NCI-H2196 (cell line): ENCODE data around the gene FSTL4.

ENCODE experiments used
- DNase-seq: peaks from one replicate; lab custom pipeline; 2025; ENCODE audit not compliant: unreplicated experiment; lab: John Stamatoyannopoulos, UW

The FSTL4 gene

GRCh38 chr5:133434336-133434735, 178.0 kb downstream of the FSTL4 start:
- no peak for DNase-seq

DNA sequence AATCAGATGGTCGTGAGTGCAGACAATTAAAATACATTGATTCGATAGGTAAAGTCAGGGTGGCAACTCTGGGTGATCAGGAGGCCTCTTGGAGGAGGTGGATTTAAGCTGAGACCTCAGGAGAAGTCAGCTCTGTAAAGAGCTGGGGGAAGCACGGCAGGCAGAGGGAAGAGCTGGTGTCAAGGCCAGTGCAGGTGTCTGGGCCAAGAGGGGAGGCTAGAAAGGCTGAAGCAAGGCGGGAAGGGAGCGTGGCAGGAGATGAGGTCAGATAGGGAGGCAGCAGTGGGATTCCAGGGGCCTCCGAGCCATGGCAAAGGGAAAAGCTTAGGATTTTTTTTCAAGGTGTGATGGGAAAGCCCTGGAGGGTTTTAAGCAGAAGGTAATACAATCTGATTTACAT, 178.7 kb downstream of the FSTL4 start:
- DNase-seq = no peak

GRCh38 chr5:133432956-133433532, 179.3 kb downstream of the FSTL4 start:
- no peak for DNase-seq

- DNase-seq = no peak
Observed at GRCh38 chr5:133431326-133431865, 180.9 kb downstream of the FSTL4 start.

GRCh38 chr5:133430095-133430494, 182.2 kb downstream of the FSTL4 start:
- DNase-seq = no peak

DNA sequence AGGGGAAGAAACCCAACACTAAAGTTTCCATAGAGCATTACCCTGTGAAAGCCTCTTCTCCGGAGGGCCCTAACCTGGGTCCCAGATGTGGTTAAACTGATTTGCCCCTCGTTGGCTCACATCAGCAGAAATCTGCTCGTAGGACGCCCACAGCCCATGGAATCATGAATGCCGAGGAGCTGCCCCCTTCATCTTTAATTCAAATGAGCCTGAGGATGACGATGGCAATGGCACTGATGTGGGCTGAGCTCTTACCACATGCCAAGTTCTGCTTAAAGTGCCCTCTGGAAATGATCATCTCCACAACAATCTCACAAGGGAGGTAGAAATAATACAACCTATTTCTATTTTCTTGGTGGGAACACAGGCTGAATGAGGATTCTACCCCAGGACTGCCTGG, 183.3 kb downstream of the FSTL4 start:
- DNase-seq = no peak

GRCh38 chr5:133428072-133428660, 184.2 kb downstream of the FSTL4 start:
- DNase-seq = peak; percentile 3

GRCh38 chr5:133427121-133427777, 185.1 kb downstream of the FSTL4 start:
- DNase-seq = no peak

GRCh38 chr5:133426264-133426663, 186.1 kb downstream of the FSTL4 start:
- DNase-seq = no peak

DNA sequence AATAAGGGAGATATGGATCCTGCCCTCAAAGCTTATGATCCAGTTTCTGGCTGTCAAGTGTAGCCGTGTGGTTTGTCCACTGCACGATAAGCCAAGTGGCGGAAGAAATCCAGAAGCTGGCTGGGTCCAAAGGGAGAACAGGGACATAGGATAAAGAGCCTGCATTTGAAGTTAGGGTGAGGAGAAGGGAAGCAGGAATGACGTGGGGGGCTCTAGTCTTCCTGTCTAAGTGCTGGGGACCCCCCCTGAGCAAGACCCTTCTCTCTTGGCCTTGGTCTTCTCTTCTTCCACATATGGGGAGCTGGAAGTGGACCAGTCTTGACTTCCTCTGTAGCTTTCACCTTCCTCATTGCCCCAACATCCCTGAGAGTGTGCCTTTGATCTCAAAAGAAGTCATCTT, 186.6 kb downstream of the FSTL4 start:
- no peak for DNase-seq

DNA sequence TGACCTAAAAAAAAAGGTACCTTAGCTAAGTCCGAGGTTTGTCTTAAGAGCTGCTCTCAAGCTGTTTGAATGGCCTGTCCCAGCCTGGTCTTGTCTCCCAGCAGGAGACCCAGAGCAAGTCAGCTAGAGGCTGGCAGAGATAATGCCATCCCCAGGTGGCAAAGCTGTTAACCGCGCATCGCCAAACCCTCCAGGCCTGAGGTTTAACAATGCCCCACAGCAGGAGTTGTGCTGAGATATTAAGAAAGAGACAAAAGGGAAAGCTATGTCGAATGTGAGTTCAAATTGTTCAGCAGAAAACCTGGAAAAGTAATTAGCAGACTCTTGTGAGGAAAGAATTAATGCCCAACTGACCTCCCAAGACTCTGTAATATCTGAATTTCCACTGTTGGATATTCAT, 187.1 kb downstream of the FSTL4 start:
- peak; percentile 4 for DNase-seq

- DNase-seq = no peak
Observed at GRCh38 chr5:133423618-133424282, 188.6 kb downstream of the FSTL4 start.

DNA sequence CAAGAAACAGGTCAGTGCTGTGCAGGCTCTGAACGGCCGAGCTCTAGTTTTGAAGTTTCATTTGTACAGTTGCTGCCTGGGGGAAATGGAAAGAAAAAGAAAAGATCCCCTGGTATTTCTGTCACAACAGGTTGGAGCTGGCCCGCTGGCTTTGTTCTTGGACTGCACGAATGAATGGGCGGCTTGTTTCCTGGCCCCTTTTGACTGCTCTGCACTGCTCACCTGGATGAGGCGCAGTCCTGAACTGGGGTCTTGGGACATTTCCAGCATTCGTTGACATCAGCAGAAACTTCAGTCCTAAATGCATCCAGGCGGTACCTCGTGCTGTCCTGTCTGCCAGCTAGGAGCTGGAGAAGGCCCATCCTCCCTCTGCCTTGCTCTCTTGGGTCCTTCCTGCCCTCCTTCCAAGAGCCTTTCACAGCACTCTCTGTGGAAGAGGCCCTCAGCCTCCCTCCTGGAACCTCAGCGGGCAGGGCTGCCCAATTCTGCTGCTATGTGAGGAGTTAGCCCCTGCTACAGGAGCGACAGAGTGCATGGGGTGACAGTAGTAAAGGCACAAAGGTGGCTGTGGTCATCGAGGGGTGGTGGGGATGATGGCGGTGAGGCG, 189.2 kb downstream of the FSTL4 start:
- no peak for DNase-seq

DNA sequence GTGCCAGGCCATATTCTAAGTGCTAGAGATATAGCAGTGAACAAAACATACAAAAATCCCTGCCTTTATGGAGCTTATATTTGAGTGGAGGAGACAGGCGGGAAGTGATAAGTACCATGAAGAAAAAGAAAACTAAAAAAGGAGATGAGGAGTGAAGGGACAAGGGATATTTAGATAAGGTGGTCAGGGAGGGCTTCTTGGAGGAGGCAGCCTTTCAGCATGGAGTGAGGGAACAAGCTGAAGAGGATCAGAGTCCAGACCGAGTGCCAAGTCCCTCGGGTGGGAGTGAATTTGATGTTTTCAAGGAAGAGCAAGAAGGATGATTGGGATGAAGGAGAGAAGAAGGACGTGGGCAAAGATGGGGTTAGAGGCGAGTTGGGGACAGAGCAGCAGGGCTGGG, 190.5 kb downstream of the FSTL4 start:
- no peak for DNase-seq

DNA sequence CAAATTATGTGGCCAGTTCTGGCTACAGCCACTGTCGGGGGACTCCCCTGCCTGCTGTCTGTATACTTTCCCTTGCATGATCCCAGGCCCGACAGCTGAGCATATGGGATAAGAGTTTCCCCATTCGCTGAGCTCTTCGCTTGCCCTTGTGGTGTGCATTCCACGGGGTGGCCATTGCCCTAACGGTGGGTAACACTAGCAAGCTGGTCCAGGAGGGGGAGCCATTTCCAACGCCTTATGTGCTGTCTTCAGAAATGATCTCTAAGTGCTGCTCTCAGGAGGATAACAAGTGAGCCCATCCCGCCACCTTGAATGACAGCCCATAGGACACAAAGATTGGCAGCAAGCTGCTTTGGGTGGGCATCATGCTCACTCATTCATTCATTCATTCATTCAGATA, 190.9 kb downstream of the FSTL4 start:
- peak; percentile 3 for DNase-seq

DNA sequence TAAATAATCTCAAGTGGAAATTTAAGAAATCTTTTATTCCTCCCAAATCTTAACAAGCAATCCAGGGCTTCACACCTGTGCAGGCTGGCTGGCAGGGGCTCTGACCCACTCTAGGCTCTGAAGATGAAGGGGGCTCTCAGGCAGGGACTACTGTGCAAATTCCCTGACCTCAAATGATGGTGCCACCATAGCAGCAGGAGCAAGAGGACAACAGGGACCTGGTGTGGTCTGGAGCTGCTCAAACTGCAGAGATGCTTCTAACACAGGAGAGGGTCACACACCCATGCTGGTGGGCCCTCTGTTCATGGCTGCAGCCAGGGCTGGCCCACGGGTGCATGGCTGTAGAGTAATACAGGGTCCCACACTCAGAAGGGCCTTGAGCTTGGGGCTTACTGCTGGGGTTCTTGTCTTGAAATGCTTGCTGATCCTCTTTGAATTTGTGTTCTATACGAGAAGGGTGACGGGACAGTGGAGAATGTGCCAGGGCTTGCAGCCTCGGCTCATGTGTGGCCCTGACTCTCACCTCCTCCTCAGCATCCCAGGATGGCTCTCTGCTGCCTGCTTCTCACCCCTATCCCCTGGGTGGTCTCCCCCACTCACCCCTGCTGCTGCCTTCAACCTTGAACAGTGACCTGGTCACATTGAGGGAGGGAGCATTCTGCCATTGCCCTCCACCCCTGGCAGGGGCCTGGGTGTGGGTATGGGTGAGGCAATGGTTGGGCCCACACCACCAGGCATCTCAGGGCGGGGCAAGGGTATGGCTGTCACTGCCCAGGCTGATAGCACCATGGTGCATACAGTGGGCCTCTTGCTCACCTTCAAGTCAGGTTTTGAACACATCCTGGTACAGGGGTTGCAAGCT, 191.7 kb downstream of the FSTL4 start:
- DNase-seq = no peak

- no peak for DNase-seq
Observed at GRCh38 chr5:133415906-133416305, 196.4 kb downstream of the FSTL4 start.

DNA sequence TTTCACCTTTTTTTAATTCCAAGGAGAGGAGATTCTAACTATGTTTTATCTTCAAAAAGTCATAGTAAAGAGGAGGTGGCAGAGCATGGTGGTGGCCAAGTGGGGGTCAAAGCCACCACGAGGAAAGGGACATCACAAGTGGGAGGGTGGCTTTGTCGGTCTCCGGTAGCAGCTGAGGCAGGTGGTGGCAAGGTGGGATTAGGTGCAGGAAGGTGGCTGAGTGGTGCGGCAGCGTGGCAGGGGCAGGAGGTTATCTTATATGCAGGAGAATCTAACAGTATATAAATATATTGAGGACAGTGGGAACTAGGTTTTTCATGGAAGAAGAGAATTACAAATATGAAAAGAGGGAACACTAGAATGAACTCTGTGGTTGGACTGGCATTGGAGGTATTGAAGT, 196.8 kb downstream of the FSTL4 start:
- DNase-seq = no peak

DNA sequence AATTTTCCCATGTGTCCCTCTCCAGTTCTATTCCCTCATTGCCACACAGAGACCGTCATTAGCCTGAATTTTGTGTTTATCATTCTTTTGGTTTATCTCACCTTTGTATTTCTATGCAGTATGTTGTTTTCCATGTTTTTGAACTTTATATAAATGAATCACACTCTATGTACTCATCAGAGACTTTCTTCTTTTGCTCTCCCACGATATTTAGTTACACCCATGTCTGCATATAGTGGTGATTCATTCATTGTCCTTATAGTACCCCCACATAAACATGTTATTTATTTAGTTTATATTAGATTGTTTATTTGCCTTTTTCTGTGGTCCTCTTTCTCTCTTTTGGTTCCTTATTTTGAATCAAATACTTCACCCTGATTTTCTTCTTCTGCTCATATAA, 199.7 kb downstream of the FSTL4 start:
- DNase-seq = no peak

- DNase-seq = no peak
Observed at GRCh38 chr5:133410335-133410828, 202.0 kb downstream of the FSTL4 start.
